Stimulated activated CD8-positive, alpha-beta memory T cell treated with anti-CD3 and anti-CD28 coated beads, Interleukin-4, amount 100 ng/mL, for 48 hours (primary cell): Measurements from ENCODE around the gene RETREG2.
"Not testable (repeated sequence)": the region's sequence is repeated elsewhere in the genome, so short reads cannot be mapped to it uniquely, and the experiment has no call there.

Experiments
- DNase-seq: peaks from one replicate; pipeline ENCODE4 v3.0.0-alpha.2; 2020

Gene RETREG2

DNA sequence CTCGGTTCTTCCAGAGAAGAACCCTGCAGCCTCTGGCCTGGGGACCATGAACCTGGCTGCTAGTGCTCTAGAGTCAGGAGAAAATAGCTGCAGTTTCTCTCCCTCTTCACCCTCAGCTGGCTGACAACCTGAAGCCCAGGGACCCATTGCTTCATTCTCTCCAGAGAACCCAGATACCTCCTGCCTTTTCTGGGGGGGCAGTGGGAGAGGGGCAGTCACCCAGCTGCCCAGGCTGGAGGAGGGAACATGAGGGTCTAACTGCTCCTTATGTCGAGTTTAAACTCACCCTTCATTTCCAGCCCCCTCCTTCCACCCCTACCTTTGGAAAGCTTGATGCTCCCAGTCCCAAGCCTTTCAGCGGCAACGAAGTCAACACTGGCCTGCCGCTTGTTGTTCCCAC lies 20.9 kb downstream of the RETREG2 start:
- no peak for DNase-seq

DNA sequence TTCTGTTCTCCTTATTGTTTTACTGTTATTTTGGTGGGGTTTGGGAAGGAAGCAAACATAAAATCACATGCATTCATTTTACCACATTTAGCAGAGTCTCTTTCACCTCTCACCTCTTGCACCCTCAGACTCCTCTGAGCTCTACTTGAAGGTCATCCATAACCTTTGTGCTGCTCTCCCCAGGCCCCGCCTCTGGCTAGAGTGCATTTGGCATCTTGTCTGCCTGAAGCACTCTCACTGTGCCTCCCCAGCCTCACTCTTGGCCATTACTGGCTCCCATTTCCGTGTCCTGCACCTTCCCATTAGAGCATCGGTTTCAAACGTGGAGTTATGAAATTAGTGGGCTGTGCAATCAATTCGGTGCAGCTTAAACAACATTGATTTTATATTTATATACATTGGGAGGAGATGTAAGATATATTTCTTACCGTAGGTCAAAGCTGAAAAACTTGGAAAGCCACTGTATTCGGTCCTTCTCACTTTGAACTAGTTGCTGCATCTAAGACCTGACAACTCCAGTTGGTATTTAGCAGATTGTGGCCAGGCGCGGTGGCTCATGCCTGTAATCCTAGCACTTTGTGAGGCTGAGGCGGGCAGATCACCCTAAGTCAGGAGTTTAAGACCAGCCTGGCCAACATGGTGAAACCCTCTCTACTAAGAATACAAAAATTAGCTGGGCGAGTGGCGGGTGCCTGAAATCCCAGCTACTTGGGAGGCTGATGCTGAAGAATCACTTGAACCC lies 21.6 kb downstream of the RETREG2 start:
- DNase-seq: no peak

DNA sequence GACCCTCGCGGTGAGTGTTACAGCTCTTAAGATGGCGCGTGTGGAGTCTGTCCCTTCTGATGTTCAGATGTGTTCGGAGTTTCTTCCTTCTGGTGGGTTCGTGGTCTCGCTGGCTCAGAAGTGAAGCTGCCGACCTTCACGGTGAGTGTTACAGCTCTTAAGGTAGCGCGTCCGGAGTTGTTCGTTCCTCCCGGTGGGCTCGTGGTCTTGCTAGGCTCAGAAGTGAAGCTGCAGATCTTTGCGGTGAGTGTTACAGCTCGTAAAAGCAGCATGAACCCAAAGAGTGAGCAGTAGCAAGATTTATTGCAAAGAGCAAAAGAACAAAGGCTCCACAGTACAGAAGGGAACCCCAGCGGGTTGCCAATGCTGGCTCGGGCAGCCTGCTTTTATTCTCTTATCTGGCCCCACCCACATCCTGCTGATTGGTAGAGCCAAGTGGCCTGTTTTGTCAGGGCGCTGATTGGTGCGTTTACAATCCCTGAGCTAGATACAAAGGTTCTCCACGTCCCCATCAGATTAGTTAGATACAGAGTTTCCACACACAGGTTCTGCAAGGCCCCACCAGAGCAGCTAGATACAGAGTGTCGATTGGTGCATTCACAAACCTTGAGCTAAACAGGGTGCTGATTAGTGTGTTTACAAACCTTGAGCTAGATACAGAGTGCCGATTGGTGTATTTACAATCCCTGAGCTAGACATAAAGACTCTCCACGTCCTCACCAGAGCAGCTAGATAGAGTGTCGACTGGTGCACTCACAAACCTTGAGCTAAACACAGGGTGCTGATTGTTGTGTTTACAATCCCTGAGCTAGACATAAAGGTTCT lies 22.6 kb downstream of the RETREG2 start:
- peak; percentile 66 for DNase-seq

DNA sequence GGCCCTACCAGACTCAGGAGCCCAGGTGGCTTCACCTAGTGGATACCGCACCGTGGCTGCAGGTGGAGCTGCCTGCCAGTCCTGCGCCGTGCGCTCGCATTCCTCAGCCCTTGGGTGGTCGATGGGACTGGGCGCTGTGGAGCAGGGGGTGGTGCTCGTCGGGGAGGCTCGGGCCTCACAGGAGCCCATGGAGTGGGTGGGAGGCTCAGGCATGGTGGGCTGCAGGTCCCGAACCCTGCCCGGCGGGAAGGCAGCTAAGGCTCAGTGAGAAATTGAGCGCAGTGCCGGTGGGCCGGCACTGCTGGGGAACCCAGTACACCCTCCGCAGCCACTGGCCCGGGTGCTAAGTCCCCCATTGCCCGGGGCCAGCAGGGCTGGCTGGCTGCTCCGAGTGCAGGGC lies 23.3 kb downstream of the RETREG2 start:
- DNase-seq: not testable (repeated sequence)

DNA sequence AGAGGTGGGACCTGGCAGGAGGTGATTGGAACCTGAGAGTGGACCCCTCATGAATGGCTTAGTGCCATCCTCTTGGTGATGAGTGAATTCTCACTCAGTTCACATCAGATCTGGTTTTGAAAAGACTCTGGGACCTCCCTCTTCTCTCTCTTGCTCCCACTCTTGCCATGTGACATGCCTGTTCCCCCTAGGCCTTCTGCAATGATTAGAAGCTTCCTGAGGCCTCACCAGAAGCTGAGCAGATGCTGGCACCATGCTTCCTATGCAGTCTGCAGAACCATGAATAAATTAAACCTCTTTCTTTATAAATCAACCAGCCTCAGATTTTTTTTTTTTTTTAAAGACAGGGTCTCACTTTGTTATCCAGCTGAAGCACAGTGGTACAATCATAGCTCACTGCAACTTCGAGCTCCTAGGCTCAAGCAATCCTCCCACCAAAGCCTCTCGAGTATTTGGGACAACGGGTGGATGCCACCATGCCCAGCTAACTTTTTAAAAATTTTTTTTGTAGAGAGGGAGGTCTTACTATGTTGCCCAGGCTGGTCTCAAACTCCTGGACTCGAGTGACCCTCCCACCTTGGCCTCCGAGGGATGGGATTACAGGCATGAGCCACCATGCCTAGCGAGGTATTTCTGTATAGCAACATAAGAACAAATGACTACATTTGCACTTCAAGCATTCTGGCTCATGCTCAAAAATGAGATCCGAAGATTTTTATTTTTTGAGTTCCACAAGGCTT lies 26.5 kb downstream of the RETREG2 start:
- DNase-seq: no peak

DNA sequence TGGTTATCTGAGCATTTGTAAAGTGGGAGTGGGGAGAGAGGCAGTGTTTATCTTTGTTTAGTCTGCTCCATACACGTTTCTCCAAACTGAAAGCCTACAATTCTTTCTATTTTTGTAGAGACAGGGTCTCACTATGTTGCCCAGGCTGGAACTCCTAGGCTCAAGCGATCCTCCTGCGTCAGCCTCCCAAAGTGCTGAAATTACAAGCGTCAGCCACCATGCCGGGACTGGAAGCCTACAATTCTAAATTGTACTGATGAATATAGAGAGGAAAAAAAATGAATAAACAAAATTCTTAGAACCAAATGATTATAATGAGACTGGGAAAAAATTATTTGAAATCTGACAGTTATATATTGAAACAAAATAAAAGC lies 27.1 kb downstream of the RETREG2 start:
- DNase-seq: no peak

DNA sequence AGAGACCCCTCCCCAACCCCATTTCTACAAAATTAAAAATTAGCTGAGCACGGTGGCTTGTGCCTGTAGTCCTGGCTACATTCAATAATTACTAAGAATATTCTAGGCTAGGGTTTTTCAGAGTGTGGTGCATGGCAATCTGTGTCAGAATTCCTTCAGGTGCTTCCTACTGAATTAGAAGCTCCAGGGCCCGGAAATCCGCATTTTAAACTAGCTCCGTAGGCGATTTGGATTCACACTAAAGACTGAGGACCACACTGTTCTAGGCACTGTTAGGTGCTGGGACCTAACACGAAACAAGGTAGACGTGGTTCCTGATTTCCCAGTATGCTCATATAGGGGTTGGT lies 27.9 kb downstream of the RETREG2 start:
- no peak for DNase-seq

DNA sequence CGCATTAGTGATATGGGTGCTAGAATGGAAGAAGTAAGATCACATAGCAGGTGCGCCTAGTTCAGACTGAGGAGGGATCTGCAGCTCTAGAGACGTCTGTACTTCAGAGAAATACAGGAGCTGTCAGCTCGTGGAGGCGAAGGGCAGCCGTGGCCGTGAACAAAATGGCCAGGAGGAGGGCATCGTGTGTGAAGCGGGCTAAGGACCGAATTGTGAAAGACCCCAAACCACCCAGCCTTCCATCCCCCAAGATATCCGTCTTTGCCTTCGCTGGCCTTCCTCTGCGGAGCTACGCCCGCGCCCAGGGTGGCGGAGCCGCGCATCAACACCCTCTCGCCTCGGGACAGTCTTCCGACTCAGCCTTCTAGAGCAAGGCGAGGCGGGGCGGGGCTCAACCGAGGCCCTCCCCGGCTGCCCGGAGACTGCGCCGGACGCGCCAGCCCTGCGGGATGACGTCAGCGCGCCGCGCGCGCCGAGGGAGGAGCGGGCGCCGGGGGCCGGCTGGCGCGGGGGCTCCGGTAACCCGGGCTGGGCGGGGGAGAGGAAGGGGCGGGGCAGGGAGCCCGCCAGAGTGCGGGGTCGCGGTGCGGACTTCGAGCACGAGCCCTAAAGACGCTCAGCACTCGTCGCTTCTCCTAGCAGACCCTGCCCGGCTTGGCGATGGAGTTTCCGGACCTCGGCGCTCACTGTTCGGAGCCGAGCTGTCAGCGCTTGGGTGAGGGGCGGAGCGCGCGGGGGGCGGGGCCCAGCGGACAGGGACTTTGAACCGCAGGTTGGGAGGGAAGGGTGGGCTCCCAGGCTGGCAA lies 28.5 kb downstream of the RETREG2 start, which contains the start of gene ZFAND2B:
TSS of gene ZFAND2B (plus strand) at position 455 of the 806 bp plus-strand sequence. CDS start at position 661, 206 bp downstream.
- DNase-seq: peak; percentile 95

DNA sequence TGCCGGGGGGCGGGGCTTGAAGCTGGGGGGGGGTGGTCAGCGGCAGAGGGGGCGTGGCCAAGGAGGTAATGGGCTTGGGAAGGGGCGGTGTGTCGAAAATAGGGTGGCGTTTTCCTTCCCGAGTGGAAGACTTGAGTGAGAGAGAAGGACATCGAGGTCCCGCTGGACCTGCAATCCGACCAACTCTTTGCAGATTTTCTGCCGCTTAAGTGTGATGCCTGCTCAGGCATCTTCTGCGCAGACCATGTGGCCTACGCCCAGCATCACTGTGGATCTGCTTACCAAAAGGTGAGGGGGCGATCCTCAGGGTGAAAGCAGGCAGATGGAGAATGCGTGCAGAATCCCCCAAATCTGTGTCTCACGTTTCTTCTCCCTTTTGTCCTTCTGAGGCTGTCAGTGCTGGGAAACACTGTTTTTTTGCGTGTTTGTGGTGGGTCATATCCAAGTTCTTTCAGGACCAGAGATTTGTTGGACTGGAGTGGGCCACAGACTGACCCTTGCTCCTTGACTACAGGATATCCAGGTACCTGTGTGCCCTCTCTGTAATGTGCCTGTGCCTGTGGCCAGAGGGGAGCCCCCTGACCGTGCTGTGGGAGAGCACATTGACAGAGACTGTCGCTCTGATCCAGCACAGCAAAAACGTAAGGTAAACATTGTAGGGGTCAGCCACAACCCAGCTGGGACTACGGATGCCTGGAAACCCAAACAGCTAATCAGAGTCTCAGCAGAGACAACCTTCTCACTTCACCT lies 29.2 kb downstream of the RETREG2 start:
- no peak for DNase-seq

DNA sequence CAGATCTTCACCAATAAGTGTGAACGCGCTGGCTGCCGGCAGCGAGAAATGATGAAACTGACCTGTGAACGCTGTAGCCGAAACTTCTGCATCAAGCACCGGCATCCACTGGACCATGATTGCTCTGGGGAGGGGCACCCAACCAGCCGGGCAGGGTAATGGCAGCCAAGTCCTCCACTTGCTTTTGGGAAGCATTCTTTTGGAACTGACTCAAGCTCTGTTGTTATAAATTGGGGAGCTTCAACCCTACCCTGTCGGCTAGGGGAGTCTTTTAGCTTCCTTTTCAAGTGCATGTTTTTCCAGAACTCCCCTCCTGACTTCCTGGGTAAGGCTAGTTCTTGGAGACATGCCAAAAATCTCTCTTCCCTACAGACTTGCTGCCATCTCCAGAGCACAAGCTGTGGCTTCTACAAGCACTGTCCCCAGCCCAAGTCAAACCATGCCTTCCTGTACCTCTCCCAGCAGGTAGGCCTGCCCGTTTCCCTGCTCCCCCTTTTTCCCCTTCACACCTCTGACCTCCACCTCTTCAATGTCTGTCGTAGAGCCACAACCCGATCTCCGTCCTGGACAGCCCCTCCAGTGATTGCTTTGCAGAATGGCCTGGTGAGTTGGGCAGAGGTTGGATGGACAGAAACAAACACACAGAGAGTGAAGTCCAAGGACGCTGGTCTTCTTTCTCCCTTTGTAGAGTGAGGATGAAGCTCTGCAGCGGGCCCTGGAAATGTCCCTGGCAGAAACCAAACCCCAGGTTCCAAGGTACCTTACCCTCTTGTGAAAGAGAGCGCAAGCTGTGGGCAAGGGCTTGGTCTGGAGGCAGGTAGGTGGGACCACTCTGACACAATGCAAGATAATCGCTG lies 30.0 kb downstream of the RETREG2 start:
- DNase-seq: no peak

DNA sequence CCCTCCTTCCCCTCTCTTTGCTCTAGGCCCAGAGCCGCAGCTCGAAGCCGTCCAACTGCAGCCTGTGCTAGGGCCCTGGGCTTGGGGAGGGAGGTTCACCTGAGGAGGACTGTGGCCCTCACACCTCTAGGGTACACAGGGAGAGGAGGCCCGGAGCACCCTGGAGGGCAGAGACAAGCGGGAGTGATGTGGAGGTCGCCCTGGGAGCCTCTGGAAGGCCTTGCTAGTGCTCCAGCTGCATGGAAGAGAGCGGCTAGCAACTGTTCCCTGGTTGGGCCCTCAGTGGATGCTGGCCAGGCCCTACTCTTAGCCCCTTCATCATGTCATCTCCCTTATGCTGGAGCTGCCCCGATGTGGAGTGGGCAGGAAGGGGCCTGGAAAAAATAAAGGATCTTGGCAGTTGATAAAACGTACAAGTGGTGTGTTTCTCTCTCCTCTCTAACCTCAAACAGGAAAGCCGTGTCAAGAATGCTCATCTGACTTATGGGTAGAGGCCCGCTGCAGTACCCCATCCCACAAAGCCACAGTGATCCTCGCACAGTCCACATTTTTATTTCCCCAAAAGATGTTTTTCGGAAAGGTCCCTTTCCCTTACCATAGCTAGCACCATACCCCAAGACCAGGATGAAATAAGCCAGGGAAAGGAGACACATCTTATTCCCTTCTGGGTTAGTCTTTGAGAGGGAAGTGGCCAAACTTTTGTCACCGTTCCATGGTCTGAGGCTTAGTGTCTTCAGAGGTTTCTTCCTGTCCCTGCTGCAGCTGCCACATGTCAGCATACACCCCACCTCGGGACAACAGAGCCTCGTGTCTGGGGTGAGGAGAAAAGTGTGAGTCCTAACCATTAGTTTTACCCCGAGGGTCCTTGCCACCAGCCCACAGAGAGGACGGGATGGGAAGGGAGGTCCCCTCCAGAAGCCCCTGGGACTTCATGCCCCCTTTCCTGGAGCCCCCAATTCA lies 31.4 kb downstream of the RETREG2 start:
- no peak for DNase-seq

DNA sequence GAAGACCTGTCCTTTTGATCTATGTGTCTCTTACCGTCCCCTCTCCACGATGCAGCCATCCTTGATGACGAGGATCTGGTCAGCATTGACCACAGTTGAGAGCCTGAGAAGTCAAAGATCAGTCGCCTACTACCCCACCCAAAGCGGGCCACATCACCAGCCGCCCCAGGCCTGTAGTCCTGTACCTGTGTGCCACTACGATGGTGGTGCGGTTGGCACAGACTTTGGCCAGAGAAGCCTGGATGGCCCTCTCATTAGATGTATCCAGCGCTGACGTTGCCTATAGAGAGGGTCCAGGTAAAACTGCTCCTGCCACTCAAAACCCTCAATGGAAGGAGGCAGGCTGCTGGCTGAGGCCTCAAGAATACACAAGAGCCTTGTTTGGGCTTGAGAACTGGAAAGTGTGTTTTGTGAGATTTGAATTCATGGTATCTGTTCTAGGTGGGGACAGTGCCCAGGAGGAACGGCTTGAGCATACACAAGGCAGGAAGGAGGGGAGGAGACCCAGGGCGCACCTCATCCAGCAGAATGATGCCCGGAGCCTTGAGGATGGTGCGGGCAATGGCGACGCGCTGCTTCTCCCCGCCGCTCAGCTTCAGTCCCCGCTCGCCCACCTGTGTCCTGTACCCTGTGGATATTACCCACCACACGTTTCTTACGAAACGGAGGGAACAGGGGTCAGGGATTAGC lies 32.3 kb downstream of the RETREG2 start:
- no peak for DNase-seq

DNA sequence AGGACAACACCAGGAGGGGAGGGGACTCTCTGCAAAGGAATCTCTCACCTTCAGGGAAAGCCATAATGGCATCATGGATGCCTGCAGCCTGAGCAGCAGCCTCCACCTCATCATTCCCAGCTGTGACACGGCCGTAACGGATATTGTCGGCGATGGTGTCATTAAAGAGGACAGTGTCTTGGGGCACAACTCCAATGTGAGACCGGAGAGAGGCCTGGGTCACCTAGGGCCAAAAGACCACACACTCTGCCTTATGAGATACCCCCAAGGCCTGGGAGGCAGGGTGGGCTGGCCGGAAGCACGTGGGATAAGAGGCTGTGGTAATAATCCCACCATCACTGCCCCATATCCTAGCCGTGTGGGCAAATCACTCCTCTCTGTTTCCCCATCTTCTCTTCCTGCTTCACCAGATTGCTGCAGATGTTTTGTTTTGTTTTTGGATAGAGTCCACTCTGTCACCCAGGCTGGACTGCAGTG lies 32.8 kb downstream of the RETREG2 start:
- no peak for DNase-seq

DNA sequence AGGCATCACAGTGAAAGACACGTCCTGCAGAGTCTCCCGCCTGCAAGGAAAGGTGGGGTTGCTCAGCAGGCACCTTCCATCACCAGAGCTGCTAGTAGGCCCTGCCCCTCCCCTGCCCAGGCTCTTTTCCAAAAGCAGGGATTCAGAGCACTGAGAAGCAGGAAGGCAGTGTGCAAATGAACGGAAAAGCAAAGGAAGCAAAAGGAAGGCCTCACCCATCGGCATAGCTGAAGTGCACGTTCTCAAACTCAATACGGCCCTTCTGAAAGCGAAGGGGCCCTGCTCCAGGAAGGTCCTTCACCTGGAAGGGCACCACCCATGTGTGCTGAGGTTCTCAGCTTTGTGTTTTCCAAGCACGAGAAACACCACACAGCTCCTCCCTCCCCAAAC lies 34.9 kb downstream of the RETREG2 start:
- no peak for DNase-seq

DNA sequence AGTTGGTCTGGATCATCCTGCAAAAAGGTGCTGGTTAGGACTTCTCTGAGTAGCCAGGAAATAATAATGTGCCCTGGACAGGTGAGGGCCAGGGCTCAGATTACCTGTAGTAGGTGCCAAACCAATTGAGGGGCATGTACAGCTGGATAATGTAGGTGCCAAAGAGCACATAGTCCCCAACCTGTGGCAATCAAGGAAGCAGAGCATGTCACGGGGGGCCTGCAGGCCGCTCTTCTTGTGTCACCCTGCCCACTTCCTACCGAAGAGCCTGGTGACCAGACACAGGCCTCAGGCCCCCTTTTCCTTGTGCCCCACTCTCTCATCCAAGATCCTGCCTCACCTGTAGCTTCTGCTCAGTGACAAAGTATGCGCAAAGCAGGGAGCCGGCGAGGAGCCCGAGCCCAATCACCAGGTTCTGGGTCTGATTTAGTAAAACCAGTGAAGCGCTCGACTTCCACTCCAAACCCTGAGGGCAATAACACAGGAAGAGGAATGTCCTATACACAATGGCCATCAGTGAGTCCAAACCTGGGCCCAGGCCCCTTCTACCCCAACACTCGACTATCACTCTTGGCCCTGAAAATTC lies 35.5 kb downstream of the RETREG2 start:
- no peak for DNase-seq

DNA sequence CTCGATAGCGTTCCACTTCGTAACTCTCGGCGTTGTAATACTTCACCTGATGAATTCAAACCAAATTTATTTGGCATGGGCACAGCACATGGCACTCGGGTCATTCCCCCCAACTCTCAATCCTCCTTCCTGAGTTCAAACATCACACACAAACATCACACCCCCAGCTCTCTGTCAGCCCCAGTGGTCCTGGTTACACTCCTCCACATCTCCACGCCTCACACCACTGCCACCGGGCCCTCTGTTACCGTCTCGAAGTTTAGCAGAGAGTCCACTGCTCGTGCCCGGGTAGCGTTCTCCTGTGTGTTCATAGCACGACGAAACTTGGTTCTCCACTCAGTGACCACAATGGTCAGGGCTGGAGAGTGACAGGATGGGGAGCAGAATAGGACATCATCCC lies 36.1 kb downstream of the RETREG2 start:
- no peak for DNase-seq

DNA sequence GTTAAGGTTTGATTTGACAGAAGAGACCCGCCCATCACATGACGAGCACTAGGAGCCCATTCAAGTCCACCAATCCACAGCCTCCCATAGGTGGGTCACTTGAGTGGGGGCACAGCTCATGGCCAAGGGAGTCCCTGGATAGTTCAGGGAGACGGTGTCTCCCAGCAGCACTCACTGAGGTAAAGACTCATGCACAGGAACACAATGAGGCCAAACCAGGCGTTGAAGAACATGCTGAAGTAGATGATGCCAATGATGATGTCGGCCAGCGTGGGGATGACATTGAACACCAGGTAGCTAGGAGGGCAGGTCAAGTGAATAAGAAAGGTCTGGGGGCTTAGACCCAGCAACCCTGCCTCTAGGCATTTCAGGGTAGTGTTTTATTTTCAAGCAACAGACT lies 36.7 kb downstream of the RETREG2 start:
- DNase-seq: no peak

DNA sequence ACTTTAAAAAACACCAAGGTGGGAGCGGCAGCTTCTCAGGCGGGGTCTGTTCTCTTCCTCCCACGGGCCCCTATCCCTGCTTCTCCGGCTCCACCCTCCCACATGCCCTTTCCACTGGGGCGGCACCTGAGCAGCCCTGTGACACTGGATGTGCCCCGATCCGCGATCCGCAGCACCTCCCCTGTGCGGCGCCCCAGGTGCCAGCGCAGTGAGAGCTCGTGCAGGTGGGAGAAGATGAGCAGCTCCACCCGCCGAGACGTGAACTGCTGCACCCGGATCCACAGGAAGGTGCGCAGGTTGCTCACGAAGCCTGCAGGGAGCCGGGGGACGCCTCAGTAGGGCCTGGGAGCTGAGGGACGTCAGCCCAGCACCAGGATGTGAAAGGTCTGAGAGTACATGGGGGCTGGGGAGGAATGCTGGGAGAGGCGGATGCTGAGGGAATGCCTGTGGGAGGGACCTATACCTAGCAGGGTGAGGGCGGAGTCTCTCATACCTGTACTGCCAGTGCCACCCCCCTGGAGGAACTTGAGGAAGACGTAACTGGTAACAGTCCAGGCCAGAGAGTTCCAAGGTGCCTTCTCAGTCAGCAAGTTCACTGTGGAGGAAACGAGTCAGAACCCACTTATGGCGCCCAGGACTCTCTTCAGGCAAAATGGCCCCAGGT lies 37.9 kb downstream of the RETREG2 start:
- no peak for DNase-seq
